OCI-LY7 (cell line): ENCODE data around the gene FGGY.

Experiments
- EZH2phosphoT487 ChIP-seq: fragments of 200-600 bp; sonication (generic); IDR thresholded peaks from 2 replicates; pipeline ENCODE4 v1.6.1; 2018; ENCODE audit warnings: low read depth, borderline replicate concordance, mild to moderate bottlenecking, mixed run types, antibody characterized with exemption, low read length, moderate library complexity, mixed read lengths
- TF ChIP-seq, protein P1 (sequence below): fragments of 200-600 bp; sonication (generic); conservative IDR thresholded peaks from 2 replicates; pipeline ENCODE4 v1.5.1; 2014; ENCODE audit warnings: mild to moderate bottlenecking, antibody characterized with exemption, low read length, moderate library complexity, mixed read lengths

- TF ChIP-seq, protein P1, sequence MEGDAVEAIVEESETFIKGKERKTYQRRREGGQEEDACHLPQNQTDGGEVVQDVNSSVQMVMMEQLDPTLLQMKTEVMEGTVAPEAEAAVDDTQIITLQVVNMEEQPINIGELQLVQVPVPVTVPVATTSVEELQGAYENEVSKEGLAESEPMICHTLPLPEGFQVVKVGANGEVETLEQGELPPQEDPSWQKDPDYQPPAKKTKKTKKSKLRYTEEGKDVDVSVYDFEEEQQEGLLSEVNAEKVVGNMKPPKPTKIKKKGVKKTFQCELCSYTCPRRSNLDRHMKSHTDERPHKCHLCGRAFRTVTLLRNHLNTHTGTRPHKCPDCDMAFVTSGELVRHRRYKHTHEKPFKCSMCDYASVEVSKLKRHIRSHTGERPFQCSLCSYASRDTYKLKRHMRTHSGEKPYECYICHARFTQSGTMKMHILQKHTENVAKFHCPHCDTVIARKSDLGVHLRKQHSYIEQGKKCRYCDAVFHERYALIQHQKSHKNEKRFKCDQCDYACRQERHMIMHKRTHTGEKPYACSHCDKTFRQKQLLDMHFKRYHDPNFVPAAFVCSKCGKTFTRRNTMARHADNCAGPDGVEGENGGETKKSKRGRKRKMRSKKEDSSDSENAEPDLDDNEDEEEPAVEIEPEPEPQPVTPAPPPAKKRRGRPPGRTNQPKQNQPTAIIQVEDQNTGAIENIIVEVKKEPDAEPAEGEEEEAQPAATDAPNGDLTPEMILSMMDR, result no peak
- TF ChIP-seq EZH2phosphoT487, result no peak
Observed at GRCh38 chr1:59323879-59324278, 27.0 kb downstream of the FGGY start.
